Measurements from ENCODE around the gene POR.
A peak's percentile ranks its signal among the peaks of the same experiment; 100 is the strongest.
"Not testable (repeated sequence)": the region's sequence is repeated elsewhere in the genome, so short reads cannot be mapped to it uniquely, and the experiment has no call there.

Gene POR

GRCh38 chr7:75900617-75901315 is 14.2 kb upstream of the POR start:
- Histone ChIP-seq H3K27me3 (ENCODE audit: control insufficient read depth, insufficient read depth, low read length, poor library complexity, severe bottlenecking) (no peaks in the 10 kb centered on the region), H3K36me3 (ENCODE audit: control insufficient read depth, insufficient read depth, low read length) (no peaks in the 10 kb centered on the region), H3K4me3 (ENCODE audit: insufficient read depth, low read depth, low read length) (no peak overlapping the region), H3K4me1 (ENCODE audit: control insufficient read depth, insufficient read depth, low read length) (peaks cover 6% of the 10 kb centered on the region), H3K9me3 (ENCODE audit: control insufficient read depth, low read length) (no peaks in the 10 kb centered on the region), H3K27ac (ENCODE audit: insufficient read depth, low read depth, low read length, poor library complexity, severe bottlenecking) (no peak overlapping the region)
- 54 to 70% methylated on average over 8 of the region's 9 CpGs for WGBS, 2 experiments

GRCh38 chr7:75905785-75906604 is 9.0 kb upstream of the POR start:
- H3K4me1 ChIP-seq (ENCODE audit: control insufficient read depth, insufficient read depth, low read length) = peaks cover 12% of the 10 kb centered on the region
- peak overlapping the region; percentile 89 for H3K27ac ChIP-seq (ENCODE audit: insufficient read depth, low read depth, low read length, poor library complexity, severe bottlenecking)
- WGBS, 2 experiments = 35 to 42% methylated on average over 17 of the region's 17 CpGs
- no peaks in the 10 kb centered on the region for H3K9me3 ChIP-seq (ENCODE audit: control insufficient read depth, low read length)
- no peaks in the 10 kb centered on the region for H3K27me3 ChIP-seq (ENCODE audit: control insufficient read depth, insufficient read depth, low read length, poor library complexity, severe bottlenecking)
- H3K36me3 ChIP-seq (ENCODE audit: control insufficient read depth, insufficient read depth, low read length) = no peaks in the 10 kb centered on the region
- H3K4me3 ChIP-seq (ENCODE audit: insufficient read depth, low read depth, low read length) = no peak overlapping the region

GRCh38 chr7:75906991-75907667 is 7.8 kb upstream of the POR start:
- WGBS, 2 experiments = 92 to 96% methylated on average over 10 of the region's 10 CpGs
- H3K27me3 ChIP-seq (ENCODE audit: control insufficient read depth, insufficient read depth, low read length, poor library complexity, severe bottlenecking) = no peaks in the 10 kb centered on the region
- no peaks in the 10 kb centered on the region for H3K36me3 ChIP-seq (ENCODE audit: control insufficient read depth, insufficient read depth, low read length)
- no peaks in the 10 kb centered on the region for H3K9me3 ChIP-seq (ENCODE audit: control insufficient read depth, low read length)
- peaks cover 12% of the 10 kb centered on the region for H3K4me1 ChIP-seq (ENCODE audit: control insufficient read depth, insufficient read depth, low read length)
- H3K4me3 ChIP-seq (ENCODE audit: insufficient read depth, low read depth, low read length) = no peak overlapping the region
- no peak overlapping the region for H3K27ac ChIP-seq (ENCODE audit: insufficient read depth, low read depth, low read length, poor library complexity, severe bottlenecking)

GRCh38 chr7:75907668-75908039 is 7.3 kb upstream of the POR start:
- 94 to 97% methylated on average over 8 of the region's 9 CpGs for WGBS, 2 experiments
- not testable (repeated sequence) for H3K4me3 ChIP-seq (ENCODE audit: insufficient read depth, low read depth, low read length); H3K27ac ChIP-seq (ENCODE audit: insufficient read depth, low read depth, low read length, poor library complexity, severe bottlenecking); H3K36me3 ChIP-seq (ENCODE audit: control insufficient read depth, insufficient read depth, low read length); H3K9me3 ChIP-seq (ENCODE audit: control insufficient read depth, low read length); H3K27me3 ChIP-seq (ENCODE audit: control insufficient read depth, insufficient read depth, low read length, poor library complexity, severe bottlenecking)
- H3K4me1 ChIP-seq (ENCODE audit: control insufficient read depth, insufficient read depth, low read length) = peaks cover 12% of the 10 kb centered on the region

- Histone ChIP-seq H3K4me1 (ENCODE audit: control insufficient read depth, insufficient read depth, low read length) (peaks cover 12% of the 10 kb centered on the region), H3K27me3 (ENCODE audit: control insufficient read depth, insufficient read depth, low read length, poor library complexity, severe bottlenecking) (no peaks in the 10 kb centered on the region), H3K4me3 (ENCODE audit: insufficient read depth, low read depth, low read length) (no peak overlapping the region), H3K9me3 (ENCODE audit: control insufficient read depth, low read length) (no peaks in the 10 kb centered on the region), H3K27ac (ENCODE audit: insufficient read depth, low read depth, low read length, poor library complexity, severe bottlenecking) (no peak overlapping the region), H3K36me3 (ENCODE audit: control insufficient read depth, insufficient read depth, low read length) (no peaks in the 10 kb centered on the region)
- whole genome bisulfite sequencing, 2 experiments = 90 to 95% methylated on average over 5 of the region's 5 CpGs
Measured at GRCh38 chr7:75909521-75910132, 5.3 kb upstream of the POR start.

- H3K27me3 ChIP-seq (ENCODE audit: control insufficient read depth, insufficient read depth, low read length, poor library complexity, severe bottlenecking); H3K4me3 ChIP-seq (ENCODE audit: insufficient read depth, low read depth, low read length); H3K36me3 ChIP-seq (ENCODE audit: control insufficient read depth, insufficient read depth, low read length); H3K9me3 ChIP-seq (ENCODE audit: control insufficient read depth, low read length); H3K27ac ChIP-seq (ENCODE audit: insufficient read depth, low read depth, low read length, poor library complexity, severe bottlenecking): not testable (repeated sequence)
- 86 to 90% methylated on average over 12 of the region's 12 CpGs for WGBS, 2 experiments
- peaks cover 11% of the 10 kb centered on the region for H3K4me1 ChIP-seq (ENCODE audit: control insufficient read depth, insufficient read depth, low read length)
Measured at GRCh38 chr7:75911186-75911585, 3.8 kb upstream of the POR start.

- no peaks in the 10 kb centered on the region for H3K27me3 ChIP-seq (ENCODE audit: control insufficient read depth, insufficient read depth, low read length, poor library complexity, severe bottlenecking)
- no peaks in the 10 kb centered on the region for H3K9me3 ChIP-seq (ENCODE audit: control insufficient read depth, low read length)
- H3K27ac ChIP-seq (ENCODE audit: insufficient read depth, low read depth, low read length, poor library complexity, severe bottlenecking) = no peak overlapping the region
- no peak overlapping the region for H3K4me3 ChIP-seq (ENCODE audit: insufficient read depth, low read depth, low read length)
- WGBS, 2 experiments = 94 to 96% methylated on average over 5 of the region's 6 CpGs
- peaks cover 8% of the 10 kb centered on the region for H3K4me1 ChIP-seq (ENCODE audit: control insufficient read depth, insufficient read depth, low read length)
- H3K36me3 ChIP-seq (ENCODE audit: control insufficient read depth, insufficient read depth, low read length) = no peaks in the 10 kb centered on the region
Measured at GRCh38 chr7:75913437-75913836, 1.5 kb upstream of the POR start.

- Histone ChIP-seq H3K27me3 (ENCODE audit: control insufficient read depth, insufficient read depth, low read length, poor library complexity, severe bottlenecking) (no peaks in the 10 kb centered on the region), H3K4me1 (ENCODE audit: control insufficient read depth, insufficient read depth, low read length) (peaks cover 12% of the 10 kb centered on the region), H3K36me3 (ENCODE audit: control insufficient read depth, insufficient read depth, low read length) (no peaks in the 10 kb centered on the region), H3K4me3 (ENCODE audit: insufficient read depth, low read depth, low read length) (peak overlapping the region; percentile 94), H3K9me3 (ENCODE audit: control insufficient read depth, low read length) (no peaks in the 10 kb centered on the region), H3K27ac (ENCODE audit: insufficient read depth, low read depth, low read length, poor library complexity, severe bottlenecking) (peak overlapping the region; percentile 89)
- WGBS, 2 experiments = 50 to 52% methylated on average over 18 of the region's 18 CpGs
Measured at GRCh38 chr7:75914169-75914654, 743 bp upstream of the POR start.

GRCh38 chr7:75915416-75916156 is 631 bp downstream of the POR start:
- Histone ChIP-seq H3K4me3 (ENCODE audit: insufficient read depth, low read depth, low read length) (peak overlapping the region; percentile 94), H3K4me1 (ENCODE audit: control insufficient read depth, insufficient read depth, low read length) (peaks cover 12% of the 10 kb centered on the region), H3K27ac (ENCODE audit: insufficient read depth, low read depth, low read length, poor library complexity, severe bottlenecking) (no peak overlapping the region), H3K36me3 (ENCODE audit: control insufficient read depth, insufficient read depth, low read length) (no peaks in the 10 kb centered on the region), H3K27me3 (ENCODE audit: control insufficient read depth, insufficient read depth, low read length, poor library complexity, severe bottlenecking) (no peaks in the 10 kb centered on the region), H3K9me3 (ENCODE audit: control insufficient read depth, low read length) (no peaks in the 10 kb centered on the region)
- WGBS, 2 experiments = 2% methylated on average over 32 of the region's 32 CpGs
